GM23248 (cell line): ENCODE measurements around the gene PRKCB. TPM values are rescaled to one million over a fixed set of nuclear protein-coding genes. Genes with fewer than 3 reads are reported as not detected.
"Not testable (repeated sequence)": the region's sequence is repeated elsewhere in the genome, so short reads cannot be mapped to it uniquely, and the experiment has no call there.

ENCODE experiments used
- DNase-seq: peaks from one replicate; pipeline ENCODE4 v3.0.0-alpha.2; 2015
- H2AFZ ChIP-seq: fragments of 200-600 bp; sonication (generic); 2 replicates; pipeline ENCODE4 v1.6.1; 2016; ENCODE audit warnings: antibody characterized with exemption
- H3F3A ChIP-seq: fragments of 200-600 bp; sonication (generic); 2 replicates; pipeline ENCODE4 v1.6.1; 2016; ENCODE audit warnings: mild to moderate bottlenecking, antibody characterized with exemption, mixed run types; ENCODE audit not compliant: insufficient read depth
- H3K27ac ChIP-seq: fragments of 200-600 bp; sonication (generic); 2 replicates; pipeline ENCODE4 v1.5.1; 2016; ENCODE audit warnings: mild to moderate bottlenecking
- H3K27me3 ChIP-seq: fragments of 200-600 bp; sonication (generic); replicated peaks from 2 replicates; pipeline ENCODE4 v1.6.1; 2016; ENCODE audit warnings: mild to moderate bottlenecking; ENCODE audit not compliant: insufficient read depth
- H3K36me3 ChIP-seq: fragments of 200-600 bp; sonication (generic); 2 replicates; pipeline ENCODE4 v1.6.1; 2016; ENCODE audit warnings: low read depth, mild to moderate bottlenecking
- H3K4me1 ChIP-seq: fragments of 200-600 bp; sonication (generic); 2 replicates; pipeline ENCODE4 v1.6.1; 2016; ENCODE audit warnings: mild to moderate bottlenecking; ENCODE audit not compliant: insufficient read depth
- H3K4me2 ChIP-seq: fragments of 200-600 bp; sonication (generic); one replicate; pipeline ENCODE4 v1.6.1; 2016; ENCODE audit warnings: mild to moderate bottlenecking; ENCODE audit not compliant: unreplicated experiment
- H3K4me3 ChIP-seq: fragments of 200-600 bp; sonication (generic); 2 replicates; pipeline ENCODE4 v1.5.1; 2016; ENCODE audit warnings: mild to moderate bottlenecking
- H3K79me2 ChIP-seq: fragments of 200-600 bp; sonication (generic); 2 replicates; pipeline ENCODE4 v1.6.1; 2016; ENCODE audit warnings: mild to moderate bottlenecking; ENCODE audit not compliant: insufficient read depth
- H3K9ac ChIP-seq: fragments of 200-600 bp; sonication (generic); 2 replicates; pipeline ENCODE4 v1.6.1; 2016; ENCODE audit warnings: mild to moderate bottlenecking
- H3K9me2 ChIP-seq: fragments of 200-600 bp; sonication (generic); 2 replicates; pipeline ENCODE4 v1.6.1; 2016; ENCODE audit warnings: mixed run types, mild to moderate bottlenecking, moderate library complexity; ENCODE audit not compliant: insufficient read depth
- H3K9me3 ChIP-seq: fragments of 200-600 bp; sonication (generic); one replicate; pipeline ENCODE4 v1.6.1; 2017; ENCODE audit warnings: low read depth
- H4K20me1 ChIP-seq: fragments of 200-600 bp; sonication (generic); 2 replicates; pipeline ENCODE4 v1.6.0; 2016; ENCODE audit not compliant: insufficient read depth
- EZH2 ChIP-seq: fragments of 200-600 bp; sonication (generic); IDR thresholded peaks from 2 replicates; pipeline ENCODE4 v1.6.1; 2018; ENCODE audit warnings: antibody characterized with exemption, mild to moderate bottlenecking; ENCODE audit not compliant: insufficient read depth, poor library complexity, severe bottlenecking
- EZH2phosphoT487 ChIP-seq: fragments of 200-600 bp; sonication (generic); IDR thresholded peaks from 2 replicates; pipeline ENCODE4 v1.6.1; 2018; ENCODE audit warnings: antibody characterized with exemption, moderate library complexity, mild to moderate bottlenecking, low read depth; ENCODE audit not compliant: insufficient read depth
- WGBS, 2 experiments: methylation state at CpG; one replicate each; pipeline ENCODE4 v1.1.6; 2015 to 2017; ENCODE audit warnings: low lambda C conversion rate in 2 of 2, low coverage in 1 of 2; ENCODE audit errors: missing lambda C conversion rate in 2 of 2; 5-methylcytosine and 5-hydroxymethylcytosine counted together
- in situ Hi-C: fragments of 300-500 bp; cut with MboI; formaldehyde crosslinking; loops from 2 replicates; pipeline ENCODE4 v1.15.0; 2020
- polyA plus RNA-seq: library from polyadenylated mRNA; unstranded; fragments of >200 nt; fragmentation: Nextera tagmentation; extraction: Ambion mirVana; gene quantifications from 2 replicates; pipeline ENCODE4 v1.2.1, GENCODE V29; 2016
- total RNA-seq: library from RNA; depleted of rRNA; stranded (reverse); fragments of >200 nt; shearing (Covaris generic); gene quantifications from 2 replicates; pipeline ENCODE4 v1.2.3, GENCODE V29; 2014

Gene PRKCB
- total and polyA plus RNA-seq, 2 experiments from 2014 or later, result not detected

DNA sequence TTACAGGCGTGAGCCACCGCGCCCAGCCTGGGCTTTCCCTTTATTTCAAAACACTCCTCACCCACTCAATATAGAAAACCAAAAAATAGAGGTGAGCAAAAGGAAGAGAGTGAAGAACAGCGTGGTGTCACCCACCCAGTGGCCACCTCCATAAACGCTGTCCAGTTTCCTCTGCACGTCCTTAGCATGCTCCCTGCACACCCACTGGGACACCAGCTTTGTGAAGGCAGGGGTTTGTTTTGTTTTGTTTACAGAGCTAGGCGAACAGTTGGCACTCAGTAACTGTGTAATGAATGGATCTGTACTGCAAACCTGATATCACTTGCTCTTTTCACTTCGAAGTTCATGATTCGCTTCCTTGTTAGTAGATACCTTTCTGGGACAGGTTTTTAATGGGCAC, 73.0 kb downstream of the PRKCB start:
- Histone ChIP-seq H3K9me3 (no peaks in the 10 kb centered on the region), H2AFZ (no peak overlapping the region), H4K20me1 (no peaks in the 10 kb centered on the region), H3K79me2 (no peaks in the 10 kb centered on the region), H3K9ac (no peak overlapping the region), H3K36me3 (no peaks in the 10 kb centered on the region), H3F3A (peaks cover 5% of the 10 kb centered on the region; the same call in 1 of the 2 replicates), H3K27ac (no peak overlapping the region), H3K27me3 (no peaks in the 10 kb centered on the region), H3K9me2 (no peaks in the 10 kb centered on the region), H3K4me2 (no peak overlapping the region), H3K4me3 (no peak overlapping the region), H3K4me1 (peaks cover 5% of the 10 kb centered on the region; the same call in 1 of the 2 replicates)
- in situ Hi-C loops, result no loop called here
- WGBS, 2 experiments, result 49 to 52% methylated on average over 9 of the region's 9 CpGs
- no peak for DNase-seq
- no peak for TF ChIP-seq EZH2
- no peak for TF ChIP-seq EZH2phosphoT487

DNA sequence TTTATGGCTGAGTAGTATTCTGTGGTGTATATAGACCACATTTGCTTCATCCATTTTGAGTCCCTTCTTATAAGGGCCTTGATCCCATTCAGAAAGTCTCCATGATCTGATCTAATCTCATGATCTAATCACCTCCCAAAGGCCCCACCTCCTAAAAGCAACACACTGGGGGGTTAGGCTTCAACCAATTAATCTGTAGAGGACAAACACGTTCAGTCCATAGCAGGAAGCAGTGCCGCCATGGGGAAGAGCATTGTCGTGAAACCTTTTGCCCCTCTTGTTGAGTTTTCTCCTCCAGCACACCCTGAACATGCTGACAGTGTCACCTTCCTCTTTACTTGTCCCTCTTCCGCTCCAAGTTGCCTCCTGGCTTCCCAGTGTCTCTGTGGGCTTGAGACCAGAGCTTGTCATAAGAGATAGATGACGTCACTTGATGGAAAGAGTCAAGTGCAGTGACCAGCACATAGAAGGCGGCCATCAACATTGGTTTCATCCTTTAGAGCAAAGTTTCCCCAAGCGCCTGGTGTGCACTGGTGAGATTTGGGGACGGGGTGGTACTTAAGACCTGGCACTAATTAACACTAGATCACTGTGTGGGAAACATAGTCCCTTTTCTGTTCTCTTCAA, 74.1 kb downstream of the PRKCB start:
- no peak for DNase-seq
- 36 to 39% methylated on average over 8 of the region's 8 CpGs for WGBS, 2 experiments

DNA sequence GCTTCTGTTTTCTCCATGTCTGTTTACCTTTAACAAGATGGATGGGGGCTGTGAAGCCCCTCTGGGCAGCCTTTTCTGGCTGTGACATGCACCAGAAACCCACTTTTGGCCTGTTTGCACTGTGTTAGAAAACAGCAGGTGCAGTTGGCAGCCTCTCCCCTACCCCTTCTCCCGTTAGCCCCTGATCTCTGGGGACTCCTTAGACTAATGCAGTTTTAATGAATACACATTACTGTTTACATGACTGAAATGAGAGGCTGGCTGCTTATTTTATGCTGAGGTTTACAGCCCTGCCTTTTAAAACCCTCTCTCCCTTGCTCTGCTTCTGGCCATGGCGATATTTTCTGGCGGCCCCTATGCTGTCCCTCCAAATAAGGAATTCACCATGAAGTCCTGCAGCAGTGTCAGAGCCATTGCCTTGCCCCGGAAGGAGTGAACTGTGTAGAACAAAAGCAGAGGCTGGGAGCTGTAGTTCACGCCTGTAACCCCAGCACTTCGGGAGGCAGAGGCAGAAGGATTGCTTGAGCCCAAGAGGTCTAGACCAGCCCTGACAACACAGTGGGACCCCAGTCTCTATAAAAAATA, 79.3 kb downstream of the PRKCB start:
- Histone ChIP-seq H3K4me2 (no peak overlapping the region), H2AFZ (no peak overlapping the region), H3K36me3 (no peaks in the 10 kb centered on the region), H3K9ac (no peak overlapping the region), H3K79me2 (no peaks in the 10 kb centered on the region), H3F3A (no peaks in the 10 kb centered on the region), H4K20me1 (no peaks in the 10 kb centered on the region), H3K27ac (no peak overlapping the region), H3K9me2 (no peaks in the 10 kb centered on the region), H3K27me3 (no peaks in the 10 kb centered on the region), H3K4me3 (no peak overlapping the region), H3K9me3 (no peaks in the 10 kb centered on the region), H3K4me1 (no peaks in the 10 kb centered on the region)
- in situ Hi-C loops, result no loop called here
- no peak for DNase-seq
- TF ChIP-seq EZH2 (no peak), EZH2phosphoT487 (no peak)
- WGBS, 2 experiments, result 3 to 5% methylated on average over 6 of the region's 6 CpGs

More for the DNA sequence above, 74.1 kb downstream of the PRKCB start:
- Histone ChIP-seq H3K9me3 (no peaks in the 10 kb centered on the region), H4K20me1 (no peaks in the 10 kb centered on the region), H3K4me1 (no peaks in the 10 kb centered on the region), H3K36me3 (no peaks in the 10 kb centered on the region), H3K27ac (no peak overlapping the region), H2AFZ (no peak overlapping the region), H3F3A (peaks cover 5% of the 10 kb centered on the region; the same call in 1 of the 2 replicates), H3K27me3 (no peaks in the 10 kb centered on the region), H3K4me2 (no peak overlapping the region), H3K9ac (no peak overlapping the region), H3K4me3 (no peak overlapping the region), H3K9me2 (no peaks in the 10 kb centered on the region), H3K79me2 (no peaks in the 10 kb centered on the region)
- in situ Hi-C loops, result no loop called here
- TF ChIP-seq EZH2phosphoT487, result no peak
- no peak for TF ChIP-seq EZH2

DNA sequence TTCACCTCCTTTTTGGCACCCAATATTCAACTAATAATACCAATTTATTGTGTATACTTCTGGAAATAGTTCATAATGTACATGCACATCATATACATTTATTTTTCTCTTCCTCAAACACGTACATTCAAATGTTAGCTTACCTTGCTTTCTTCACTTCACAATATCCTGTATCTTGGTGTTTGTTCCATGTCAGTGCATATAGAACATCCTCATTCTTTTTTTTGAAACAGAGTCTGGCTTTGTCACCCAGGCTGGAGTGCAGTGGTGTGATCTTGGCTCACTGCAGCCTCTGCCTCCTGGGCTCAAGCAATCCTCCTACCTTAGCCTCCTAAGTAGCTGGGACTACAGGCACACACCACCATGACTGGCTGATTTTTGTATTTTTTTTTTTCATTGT, 80.8 kb downstream of the PRKCB start:
- H3K9ac ChIP-seq, H3K79me2 ChIP-seq, H3K27me3 ChIP-seq, H3K4me1 ChIP-seq, DNase-seq, H3K4me3 ChIP-seq, H3K9me2 ChIP-seq, H3K27ac ChIP-seq, H3K36me3 ChIP-seq, H4K20me1 ChIP-seq, H3K9me3 ChIP-seq, H3F3A ChIP-seq, H2AFZ ChIP-seq, H3K4me2 ChIP-seq, in situ Hi-C loops: not testable (repeated sequence)
- WGBS, 2 experiments, result 18 to 20% methylated on average over 1 of the region's 1 CpG
